Keratinocyte (primary cell): Measurements from ENCODE around the gene CACNA2D4. TPM values are rescaled to one million over a fixed set of nuclear protein-coding genes. Genes with fewer than 3 reads are reported as not detected.

Experiments
- DNase-seq: peaks from one replicate; pipeline ENCODE4 v3.0.0-alpha.2; 2011; ENCODE audit warnings: low read depth, missing footprints, low spot score
- FAIRE-seq: peaks from 2 replicates; lab custom pipeline; 2011; peaks lifted over from hg19 to GRCh38; lab: Jason Lieb, UNC
- H2AFZ ChIP-seq: 2 replicates; pipeline ENCODE4 v1.6.0; 2012; ENCODE audit warnings: low read length, control low read depth, inconsistent platforms; ENCODE audit not compliant: control insufficient read depth
- H3K27ac ChIP-seq: 2 replicates; pipeline ENCODE4 v1.5.1; 2011; ENCODE audit warnings: low read length; ENCODE audit not compliant: control insufficient read depth, insufficient read depth
- H3K27me3 ChIP-seq: 3 replicates; pipeline ENCODE4 v1.6.0; 2011; ENCODE audit warnings: low read length; ENCODE audit not compliant: control insufficient read depth, insufficient read depth; ENCODE audit errors: extremely low read depth
- H3K36me3 ChIP-seq, 2 experiments: 2 replicates in 1 of 2; 3 replicates in 1 of 2; pipeline ENCODE4 v1.5.1; 2011; ENCODE audit warnings: low read length in 2 of 2, mild to moderate bottlenecking in 1 of 2; ENCODE audit not compliant: control insufficient read depth in 2 of 2, insufficient read depth in 2 of 2; ENCODE audit errors: extremely low read depth in 1 of 2
- H3K4me1 ChIP-seq: 3 replicates; pipeline ENCODE4 v1.5.1; 2011; ENCODE audit warnings: low read length; ENCODE audit not compliant: control insufficient read depth, insufficient read depth; ENCODE audit errors: extremely low read depth
- H3K4me2 ChIP-seq: 3 replicates; pipeline ENCODE4 v1.6.0; 2011; ENCODE audit warnings: low read depth, low read length; ENCODE audit not compliant: control insufficient read depth, insufficient read depth; ENCODE audit errors: extremely low read depth
- H3K4me3 ChIP-seq, 3 experiments: fragments of 200-600 bp in 1 of 3; sonication (generic) in 1 of 3; 2 replicates in 2 of 3; 3 replicates in 1 of 3; pipeline ENCODE4 v1.5.1; 2011 to 2016; ENCODE audit warnings: low read length in 3 of 3, mild to moderate bottlenecking in 3 of 3, control low read depth in 2 of 3, inconsistent platforms in 1 of 3, low read depth in 1 of 3, mixed read lengths in 1 of 3, mixed run types in 1 of 3, moderate library complexity in 1 of 3; ENCODE audit not compliant: control insufficient read depth in 2 of 3, insufficient read depth in 2 of 3; ENCODE audit errors: extremely low read depth in 1 of 3
- H3K79me2 ChIP-seq: 2 replicates; pipeline ENCODE4 v1.6.0; 2012; ENCODE audit warnings: low read length; ENCODE audit not compliant: control insufficient read depth, insufficient read depth
- H3K9ac ChIP-seq: 3 replicates; pipeline ENCODE4 v1.6.0; 2011; ENCODE audit warnings: low read length; ENCODE audit not compliant: control insufficient read depth, insufficient read depth; ENCODE audit errors: extremely low read depth
- H3K9me1 ChIP-seq: 3 replicates; pipeline ENCODE4 v1.6.0; 2011; ENCODE audit warnings: low read length; ENCODE audit not compliant: control insufficient read depth, insufficient read depth; ENCODE audit errors: extremely low read depth
- H3K9me3 ChIP-seq: 2 replicates; pipeline ENCODE4 v1.5.1; 2012; ENCODE audit warnings: low read depth, low read length; ENCODE audit not compliant: control insufficient read depth
- H4K20me1 ChIP-seq: 3 replicates; pipeline ENCODE4 v1.6.0; 2011; ENCODE audit warnings: low read length; ENCODE audit not compliant: control insufficient read depth, insufficient read depth; ENCODE audit errors: extremely low read depth
- CTCF ChIP-seq, 3 experiments: IDR thresholded peaks in 1 of 3; conservative IDR thresholded peaks in 1 of 3; optimal IDR thresholded peaks in 1 of 3; 2 replicates in 2 of 3; 3 replicates in 1 of 3; pipeline versions ENCODE3 to v1.5.1; 2011; ENCODE audit warnings: low read length in 3 of 3, mild to moderate bottlenecking in 3 of 3, moderate library complexity in 2 of 3, control low read depth in 1 of 3, inconsistent platforms in 1 of 3; ENCODE audit not compliant: insufficient read depth in 2 of 3; ENCODE audit errors: extremely low read depth in 1 of 3
- EZH2 ChIP-seq: IDR thresholded peaks from one replicate; pipeline ENCODE4 v1.6.1; 2012; ENCODE audit warnings: inconsistent platforms, mild to moderate bottlenecking, low read length, moderate library complexity
- dilution Hi-C: fragments of 300-500 bp; cut with MboI; formaldehyde crosslinking; loops from one replicate; pipeline ENCODE4 v1.7.0; 2020; ENCODE audit warnings: low sequenced_read_pairs; ENCODE audit not compliant: extremely low pct_ligation_motif_present
- polyA plus RNA-seq, 5 experiments: library from polyadenylated mRNA; depleted of rRNA in 3 of 5; stranded (reverse) in 3 of 5; stranded (forward) in 1 of 5; unstranded in 1 of 5; fragments of >200 nt; gene quantifications; 1 replicate in 1 of 5; 2 replicates in 3 of 5; 3 replicates in 1 of 5; pipeline versions ENCODE4 v1.2.1 to v1.2.3, GENCODE V29; 2011 to 2012; ENCODE audit warnings: missing spikeins in 2 of 5, low read depth in 1 of 5, low replicate concordance in 1 of 5

The CACNA2D4 gene
- polyA plus RNA-seq, 1 donor (not counting 4 experiments of a cell fraction or from before 2014, with no cell fraction given), result 0.09 TPM

- no peak for DNase-seq
- Histone ChIP-seq H3K27ac (no peak overlapping the region), H3K9ac (no peak overlapping the region), H3K9me3 (no peaks in the 10 kb centered on the region), H3K9me1 (no peaks in the 10 kb centered on the region), H2AFZ (no peak overlapping the region), H3K4me2 (no peak overlapping the region), H3K4me1 (no peaks in the 10 kb centered on the region), H4K20me1 (no peaks in the 10 kb centered on the region), H3K4me3 (no peak overlapping the region), H3K27me3 (peaks cover 42% of the 10 kb centered on the region), H3K79me2 (no peaks in the 10 kb centered on the region), H3K36me3 (no peaks in the 10 kb centered on the region)
- FAIRE-seq, result no peak
- no peak for TF ChIP-seq EZH2
- no peak for TF ChIP-seq CTCF (optimal IDR thresholded peaks at IDR 0.05 in 1 of 3, IDR thresholded peaks at IDR 0.05 in 1 of 3, conservative IDR thresholded peaks at IDR 0.05 in 1 of 3; ENCODE audit: extremely low read depth in 1 of 3, insufficient read depth in 2 of 3, low read length in 3 of 3)
- dilution Hi-C loops, result no loop called here
These were observed 91.4 kb downstream of the CACNA2D4 start for GRCh38 chr12:1826867-1827705.

GRCh38 chr12:1826401-1826800, 92.1 kb downstream of the CACNA2D4 start:
- no peak for TF ChIP-seq CTCF (optimal IDR thresholded peaks at IDR 0.05 in 1 of 3, IDR thresholded peaks at IDR 0.05 in 1 of 3, conservative IDR thresholded peaks at IDR 0.05 in 1 of 3; ENCODE audit: extremely low read depth in 1 of 3, insufficient read depth in 2 of 3, low read length in 3 of 3)
- TF ChIP-seq EZH2, result no peak
- dilution Hi-C loops, result no loop called here
- FAIRE-seq, result no peak

More at GRCh38 chr12:1826401-1826800, 92.1 kb downstream of the CACNA2D4 start:
- Histone ChIP-seq H4K20me1 (no peaks in the 10 kb centered on the region), H3K9me1 (no peaks in the 10 kb centered on the region), H3K36me3 (no peaks in the 10 kb centered on the region), H3K27ac (no peak overlapping the region), H2AFZ (no peak overlapping the region), H3K4me2 (no peak overlapping the region), H3K4me3 (no peak overlapping the region), H3K79me2 (no peaks in the 10 kb centered on the region), H3K4me1 (no peaks in the 10 kb centered on the region), H3K9me3 (no peaks in the 10 kb centered on the region), H3K9ac (no peak overlapping the region), H3K27me3 (peaks cover 43% of the 10 kb centered on the region)
- DNase-seq, result no peak
